HEK293T (cell line): ENCODE results near the gene SLC9A9.

Experiments used
- BHLHE40 ChIP-seq: fragments of 450-650 bp; IDR thresholded peaks from 2 replicates; pipeline ENCODE4 v1.6.1; 2016; ENCODE audit warnings: mild to moderate bottlenecking, moderate library complexity, borderline replicate concordance
- FOXM1 ChIP-seq: fragments of 450-650 bp; IDR thresholded peaks from 2 replicates; pipeline ENCODE4 v1.6.1; 2017; ENCODE audit warnings: mild to moderate bottlenecking, borderline replicate concordance
- L3MBTL2 ChIP-seq: fragments of 450-650 bp; conservative IDR thresholded peaks from 2 replicates; pipeline ENCODE4 v1.6.1; 2016; ENCODE audit warnings: mild to moderate bottlenecking
- NFRKB ChIP-seq: fragments of 450-650 bp; IDR thresholded peaks from 2 replicates; pipeline ENCODE4 v1.6.1; 2016; ENCODE audit warnings: mild to moderate bottlenecking, moderate library complexity
- PKNOX1 ChIP-seq: fragments of 450-650 bp; IDR thresholded peaks from 2 replicates; pipeline ENCODE4 v1.6.1; 2016
- SP1 ChIP-seq: fragments of 450-650 bp; IDR thresholded peaks from 2 replicates; pipeline ENCODE4 v1.6.1; 2017
- SUZ12 ChIP-seq: fragments of 450-650 bp; IDR thresholded peaks from 2 replicates; pipeline ENCODE4 v1.6.1; 2016; ENCODE audit warnings: mild to moderate bottlenecking
- ZNF384 ChIP-seq: fragments of 450-650 bp; IDR thresholded peaks from 2 replicates; pipeline ENCODE4 v1.6.1; 2016

GRCh38 chr3:143753456-143753855 is 94.8 kb downstream of the SLC9A9 start:
- TF ChIP-seq SP1 (no peak), FOXM1 (no peak), NFRKB (no peak), BHLHE40 (no peak), PKNOX1 (no peak), L3MBTL2 (no peak), SUZ12 (no peak), ZNF384 (no peak)
